ENCODE results near the gene GOLGA8R.
"Not testable (repeated sequence)": the region's sequence is repeated elsewhere in the genome, so short reads cannot be mapped to it uniquely, and the experiment has no call there.

The GOLGA8R gene, protein sequence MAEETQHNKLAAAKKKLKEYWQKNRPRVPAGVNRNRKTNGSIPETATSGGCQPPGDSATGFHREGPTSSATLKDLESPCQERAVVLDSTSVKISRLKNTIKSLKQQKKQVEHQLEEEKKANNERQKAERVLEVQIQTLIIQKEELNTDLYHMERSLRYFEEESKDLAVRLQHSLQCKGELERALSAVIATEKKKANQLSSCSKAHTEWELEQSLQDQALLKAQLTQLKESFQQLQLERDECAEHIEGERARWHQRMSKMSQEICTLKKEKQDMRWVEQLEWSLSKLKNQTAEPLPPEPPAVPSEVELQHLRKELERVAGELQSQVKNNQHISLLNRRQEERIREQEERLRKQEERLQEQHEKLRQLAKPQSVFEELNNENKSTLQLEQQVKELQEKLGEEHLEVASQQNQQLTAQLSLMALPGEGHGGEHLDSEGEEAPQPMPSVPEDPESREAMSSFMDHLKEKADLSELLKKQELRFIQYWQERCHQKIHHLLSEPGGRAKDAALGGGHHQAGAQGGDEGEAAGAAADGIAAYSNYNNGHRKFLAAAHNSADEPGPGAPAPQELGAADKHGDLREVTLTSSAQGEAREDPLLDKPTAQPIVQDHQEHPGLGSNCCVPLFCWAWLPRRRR

DNA sequence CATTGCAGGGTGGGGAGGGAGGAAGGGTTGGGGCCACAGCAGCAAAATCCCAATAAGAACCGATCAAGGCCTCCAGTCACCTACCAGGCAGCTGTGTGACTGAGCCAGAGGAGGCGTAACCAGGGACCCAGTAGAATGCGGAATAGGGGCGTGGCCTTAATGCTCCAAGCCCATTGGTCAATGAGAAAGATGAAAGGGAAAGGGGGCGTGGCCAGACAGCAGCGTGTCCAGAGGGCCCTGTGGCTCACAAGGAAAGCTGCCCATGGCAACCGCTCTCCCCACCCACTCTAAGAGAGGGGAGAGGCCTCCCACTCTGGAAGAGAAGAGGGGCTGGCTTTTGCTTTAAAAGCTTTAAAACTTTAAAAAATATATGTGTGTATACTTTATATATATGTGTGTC is at the start of gene GOLGA8R:
Gene GOLGA8R (minus strand): TSS at position 101 of the 400 bp plus-strand sequence. CDS start 98 bp downstream, at position 3.
- not testable (repeated sequence) for DNase-seq

GRCh38 chr15:30463849-30464248 is 49.8 kb upstream of the GOLGA8R start:
- not testable (repeated sequence) for DNase-seq

DNA sequence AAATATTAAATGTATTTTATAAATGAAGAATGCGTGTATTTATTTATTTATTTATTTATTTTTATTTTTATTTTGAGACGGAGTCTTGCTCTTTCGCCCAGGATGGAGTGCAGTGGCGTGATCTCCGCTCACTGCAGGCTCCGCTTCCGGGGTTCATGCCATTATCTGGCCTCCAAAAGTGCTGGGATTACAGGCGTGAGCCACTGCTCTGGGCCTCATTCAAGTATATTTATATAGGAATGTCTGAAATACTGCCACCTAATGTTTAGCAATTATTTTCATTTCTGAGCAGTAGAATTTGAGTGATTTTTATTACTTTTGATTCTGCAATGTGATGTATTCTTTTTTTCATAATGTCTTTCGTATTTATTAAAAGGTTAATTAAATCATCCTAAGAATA is 48.1 kb upstream of the GOLGA8R start:
- not testable (repeated sequence) for DNase-seq

- DNase-seq = not testable (repeated sequence)
These were observed 38.6 kb upstream of the GOLGA8R start for GRCh38 chr15:30452702-30453101.

DNA sequence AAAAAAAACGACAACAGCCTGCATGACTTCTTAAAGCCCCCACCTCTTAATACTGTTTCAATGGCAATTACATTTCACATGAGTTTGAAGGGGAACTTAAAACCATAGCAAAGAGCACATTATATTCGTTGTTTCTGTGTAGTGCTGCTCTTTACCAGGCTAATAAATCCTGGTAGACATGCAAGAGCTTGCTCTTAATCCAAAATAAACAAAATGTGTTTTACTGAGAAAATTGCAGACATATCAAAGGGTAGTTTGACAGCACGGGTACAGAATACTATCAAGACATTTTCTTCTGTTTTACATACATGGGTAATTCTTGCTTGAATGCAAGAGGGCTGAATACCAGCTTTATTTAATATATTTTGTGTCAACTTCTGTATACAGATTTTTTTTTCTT is 24.3 kb upstream of the GOLGA8R start:
- DNase-seq = not testable (repeated sequence)

DNA sequence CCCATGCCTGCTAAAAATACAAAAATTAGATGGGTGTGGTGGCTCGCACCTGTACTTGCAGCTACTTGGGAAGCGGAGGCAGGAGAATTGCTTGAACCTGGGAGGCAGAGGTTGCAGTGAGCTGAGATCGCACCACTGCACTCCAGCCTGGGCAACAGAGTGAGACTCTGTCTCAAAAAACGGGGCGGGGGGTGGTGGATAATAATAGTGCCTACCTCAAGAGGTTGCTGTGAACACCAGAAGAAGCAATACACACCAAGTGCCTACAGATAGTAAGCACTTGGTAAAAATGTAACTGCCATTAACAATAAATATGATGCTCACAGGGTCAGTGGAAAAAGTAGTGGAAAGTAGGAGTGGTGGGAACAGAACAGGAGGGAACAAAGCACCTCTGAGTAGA is 21.8 kb upstream of the GOLGA8R start:
- not testable (repeated sequence) for DNase-seq

- not testable (repeated sequence) for DNase-seq
These were observed 6.7 kb upstream of the GOLGA8R start for GRCh38 chr15:30420723-30421122.

- DNase-seq = not testable (repeated sequence)
These were observed 6.4 kb downstream of the GOLGA8R start for GRCh38 chr15:30407636-30408035.

GRCh38 chr15:30398988-30399387 is 15.1 kb downstream of the GOLGA8R start:
- DNase-seq = not testable (repeated sequence)

GRCh38 chr15:30393664-30393991 is 20.4 kb downstream of the GOLGA8R start:
- DNase-seq = not testable (repeated sequence)

GRCh38 chr15:30392766-30393663 is 21.0 kb downstream of the GOLGA8R start, which contains the start of gene CHRFAM7A:
CHRFAM7A (minus strand) TSS chr15:30393540; CDS start chr15:30383351, 10,189 bp downstream.
- DNase-seq = not testable (repeated sequence)

DNA sequence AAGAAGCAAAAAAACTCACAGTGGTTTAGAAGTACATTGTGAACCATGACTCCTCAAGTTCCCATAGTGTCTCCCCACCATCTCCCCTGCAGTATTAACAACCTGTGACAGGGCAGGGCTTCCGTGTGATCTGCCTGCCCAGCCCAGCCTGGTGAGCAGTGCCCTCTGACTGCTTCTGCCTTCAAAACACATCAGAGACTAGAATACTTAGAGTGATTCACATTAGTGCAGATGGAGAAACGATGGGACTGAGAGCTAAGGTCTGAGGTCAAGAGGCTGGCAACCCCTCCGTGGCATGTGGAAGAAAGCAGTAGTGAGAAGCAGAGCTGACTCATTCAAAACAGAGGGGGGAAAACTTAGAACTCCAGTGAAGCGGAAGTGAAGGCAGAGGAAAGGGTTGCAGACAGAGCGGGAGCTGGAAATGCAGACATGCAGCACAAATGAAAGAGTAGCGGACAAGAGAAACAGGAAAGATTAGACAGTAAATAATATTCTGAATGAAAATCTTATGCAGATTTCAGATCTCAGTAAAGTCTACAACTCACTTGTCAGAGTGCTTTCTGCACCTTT is 27.7 kb downstream of the GOLGA8R start:
- not testable (repeated sequence) for DNase-seq

DNA sequence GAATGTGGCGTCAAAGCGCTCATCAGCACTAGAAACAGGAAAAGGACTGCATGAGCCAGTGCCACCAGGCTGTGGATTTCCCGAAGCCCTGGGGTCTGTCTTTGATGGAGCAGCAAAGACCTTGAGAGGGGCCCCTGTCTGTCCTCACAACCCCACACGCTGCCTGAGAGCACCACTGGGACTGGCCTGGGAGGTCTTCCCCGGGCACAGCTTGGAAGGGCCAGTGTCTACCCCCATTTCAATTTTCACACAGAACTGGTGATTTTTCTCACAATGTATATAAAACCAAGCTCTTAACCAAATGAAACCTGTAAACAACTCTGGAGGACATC is 37.0 kb downstream of the GOLGA8R start:
- DNase-seq = not testable (repeated sequence)

DNA sequence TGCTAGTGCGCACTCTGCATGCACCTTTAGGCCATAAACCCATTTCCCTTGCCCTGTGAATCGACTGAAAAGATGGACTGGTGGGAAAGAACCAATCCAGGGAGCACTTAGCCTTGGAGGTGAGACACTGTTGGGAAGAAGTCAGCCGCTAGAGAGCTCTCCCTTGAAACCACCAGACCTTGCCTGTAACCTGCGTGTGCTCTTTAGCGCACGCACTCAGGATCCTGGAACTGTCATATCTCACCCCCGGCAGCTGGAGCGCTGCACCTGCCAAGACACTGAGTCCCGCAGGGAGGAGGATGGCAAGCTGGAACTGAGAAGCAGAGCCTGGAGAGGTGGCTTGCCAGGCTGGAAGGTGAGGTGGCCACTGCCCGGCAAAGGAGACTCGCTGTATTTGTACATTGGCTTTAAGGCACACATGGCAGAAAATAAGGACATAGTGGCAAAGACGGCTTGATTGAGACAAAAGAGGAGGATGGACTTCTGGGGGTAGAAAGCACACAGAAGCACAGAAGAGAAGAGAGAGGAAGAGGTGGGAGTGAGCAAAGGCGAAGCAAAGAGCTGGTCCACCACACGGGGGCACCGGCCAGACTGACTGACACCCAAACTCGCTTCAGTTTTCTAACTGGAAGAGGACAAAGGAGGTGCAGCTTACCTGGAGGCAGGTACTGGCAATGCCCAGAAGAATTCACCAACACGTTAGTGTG is 37.5 kb downstream of the GOLGA8R start:
- DNase-seq = not testable (repeated sequence)

DNA sequence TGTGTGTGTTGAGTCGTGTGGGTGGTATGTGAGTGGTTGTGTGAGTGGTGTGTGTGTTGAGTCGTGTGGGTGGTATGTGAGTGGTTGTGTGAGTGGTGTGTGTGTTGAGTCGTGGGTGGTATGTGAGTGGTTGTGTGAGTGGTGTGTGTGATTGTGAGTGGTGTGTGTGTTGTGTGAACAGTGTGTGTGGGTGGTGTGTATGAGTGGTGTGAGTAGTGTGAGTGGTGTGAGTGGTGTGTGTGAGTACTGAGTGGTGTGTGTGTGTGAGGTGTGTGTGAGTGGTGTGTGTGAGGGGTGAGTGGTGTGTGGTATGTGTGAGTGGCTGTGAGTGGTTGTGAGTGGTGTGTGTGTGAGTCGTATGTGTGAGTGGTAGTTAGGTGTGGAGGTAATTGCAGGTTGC is 38.2 kb downstream of the GOLGA8R start:
- DNase-seq = not testable (repeated sequence)

- DNase-seq = not testable (repeated sequence)
These were observed 39.2 kb downstream of the GOLGA8R start for GRCh38 chr15:30374862-30375261.

GRCh38 chr15:30368271-30368670 is 45.8 kb downstream of the GOLGA8R start:
- DNase-seq = not testable (repeated sequence)

GRCh38 chr15:30367246-30367645 is 46.8 kb downstream of the GOLGA8R start:
- not testable (repeated sequence) for DNase-seq

DNA sequence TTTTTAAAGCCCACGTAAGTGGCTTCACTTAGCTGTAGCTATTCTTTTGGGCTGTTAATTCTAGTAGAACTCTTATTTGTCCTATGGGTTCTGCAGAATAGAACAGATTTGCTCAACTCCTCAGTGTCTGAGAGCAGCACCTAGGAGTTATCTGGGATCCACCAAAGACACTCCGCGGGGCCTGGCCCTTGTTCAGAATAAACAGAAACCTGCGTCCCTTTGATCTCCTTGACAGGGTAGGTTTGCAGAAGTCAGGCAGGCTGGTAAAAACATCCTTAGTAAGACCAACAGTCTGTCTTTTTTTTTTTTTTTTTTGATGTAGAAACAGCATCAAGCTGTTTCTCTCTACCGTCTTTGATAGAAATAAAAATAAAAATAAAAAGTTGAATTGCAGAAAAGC is 52.7 kb downstream of the GOLGA8R start:
- DNase-seq = not testable (repeated sequence)

GRCh38 chr15:30360990-30361389 is 53.1 kb downstream of the GOLGA8R start:
- not testable (repeated sequence) for DNase-seq

DNA sequence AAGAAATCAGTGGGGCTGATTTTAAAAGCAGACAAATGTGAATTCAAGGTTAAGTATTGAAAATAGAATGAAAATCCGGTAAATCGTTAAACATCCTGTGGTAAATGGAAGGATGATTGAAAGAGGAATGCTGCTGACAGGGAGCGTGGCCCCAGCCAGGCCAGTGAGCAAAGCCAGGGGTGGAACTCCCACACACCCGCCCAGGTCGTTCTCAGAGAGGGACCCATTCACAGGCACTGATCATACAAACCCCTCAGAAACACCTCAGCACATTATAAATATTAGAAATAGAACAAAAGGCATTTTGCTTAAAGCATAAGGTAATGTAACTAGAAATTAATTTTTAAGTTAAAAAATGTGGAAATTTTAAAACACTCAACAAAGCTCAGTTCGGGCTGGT is 59.0 kb downstream of the GOLGA8R start:
- not testable (repeated sequence) for DNase-seq

Data from COR-L47 (cell line).